Motor neuron (in vitro differentiated cells): ENCODE results near the gene RPEL1. TPM values are rescaled to one million over a fixed set of nuclear protein-coding genes. Genes with fewer than 3 reads are reported as not detected.
"Not testable (repeated sequence)": the region's sequence is repeated elsewhere in the genome, so short reads cannot be mapped to it uniquely, and the experiment has no call there.

ENCODE experiments used
- ATAC-seq, 8 experiments: fragments of 200-7000 bp; cut with Tn5 transposase; replicated peaks in 6 of 8; 2 replicates each; pipeline ENCODE4 v1.8.0; 2021; ENCODE audit warnings: mild to moderate bottlenecking in 8 of 8, moderate library complexity in 8 of 8
- H3K27ac ChIP-seq, 2 donors: fragments of 250-450 bp; sonication (Bioruptor Pico); 2 replicates each; pipeline ENCODE4 v1.9.0; 2021; ENCODE audit warnings: antibody characterized with exemption in 2 of 2, mild to moderate bottlenecking in 2 of 2, moderate library complexity in 1 of 2
- H3K4me1 ChIP-seq, 2 donors: fragments of 250-450 bp; sonication (Bioruptor Pico); replicated peaks in 1 of 2; 2 replicates each; pipeline ENCODE4 v1.6.1; 2021; ENCODE audit warnings: antibody characterized with exemption in 2 of 2, mild to moderate bottlenecking in 2 of 2, moderate library complexity in 1 of 2
- H3K4me3 ChIP-seq, 5 donors: fragments of 250-450 bp; sonication (Bioruptor Pico); 2 replicates each; pipeline ENCODE4 v1.9.0; 2021; ENCODE audit warnings: antibody characterized with exemption in 5 of 5, mild to moderate bottlenecking in 5 of 5, moderate library complexity in 4 of 5
- WGBS, 10 experiments: fragments of 450-650 bp; shearing (Covaris generic); methylation state at CpG; one replicate each; pipeline ENCODE4 v1.0.0; 2022; 5-methylcytosine and 5-hydroxymethylcytosine counted together
- in situ Hi-C, 9 experiments: fragments of 400-800 bp; cut with MboI; loops; one replicate each; pipeline ENCODE4 v1.15.0; 2021; ENCODE audit warnings: low sequenced_read_pairs in 9 of 9, low pct_unique_long_range_greater_than_20kb in 2 of 9; ENCODE audit not compliant: unreplicated experiment in 9 of 9
- total RNA-seq, 8 experiments: library from RNA; unstranded; fragments of 300-600 nt; gene quantifications; 2 replicates each; pipeline versions ENCODE4 v1.2.3 to v1.2.4, GENCODE V29; 2022

RPEL1 gene
- 1 to 10 TPM in 1 of 8 experiments, under 1 TPM in 5, not detected in 2; 0.09 to 1.3 (median 0.25) TPM for total RNA-seq

DNA sequence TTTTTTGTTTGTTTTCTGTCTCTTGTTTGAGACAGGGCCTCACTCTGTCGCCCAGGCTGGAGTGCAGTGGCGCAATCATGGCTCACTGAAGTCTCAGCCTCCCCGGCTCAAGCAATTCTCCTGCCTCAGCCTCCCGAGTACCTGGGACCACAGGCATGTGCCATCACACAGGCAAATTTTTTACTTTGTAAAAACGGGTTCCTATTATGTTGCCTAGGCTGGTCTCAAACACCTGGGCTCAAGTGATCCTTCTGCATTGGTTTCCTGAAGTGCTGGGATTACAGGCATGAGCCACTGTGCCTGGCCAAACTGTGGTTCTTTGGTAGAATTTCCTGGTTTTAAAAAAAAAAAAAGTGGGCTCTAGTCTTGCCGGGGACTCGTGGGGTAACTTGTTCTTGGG lies at the start of gene RPEL1:
Gene RPEL1 (plus strand): TSS at position 301 of the 400 bp plus-strand sequence. CDS start 110 bp downstream, outside the sequence.
- not testable (repeated sequence) for H3K4me1 ChIP-seq, H3K27ac ChIP-seq, ATAC-seq, H3K4me3 ChIP-seq
- in situ Hi-C loops: loop anchor here in 3 of 9 experiments (10.0 to 25.0 kb wide), 3 partner anchors 158 to 333 kb away; partner anchors contain the start of gene CNNM2 (in 2 of the 3)
- WGBS, 10 experiments: 10 to 100% (median 80%) methylated on average over 2 to 5 of the region's 7 CpGs; no CpG with 5 or more reads in 2 of the 10 experiments

GRCh38 chr10:103196516-103196915 lies 49.2 kb upstream of the RPEL1 start:
- Histone ChIP-seq H3K27ac (no peak overlapping the region), H3K4me1 (peaks cover 1 to 3% of the 10 kb centered on the region in 2 donors), H3K4me3 (no peak overlapping the region)
- WGBS, 10 experiments: 83 to 100% (median 89%) methylated on average over 1 to 2 of the region's 2 CpGs; no CpG with 5 or more reads in 2 of the 10 experiments
- in situ Hi-C loops: no loop called here
- no peak for ATAC-seq

GRCh38 chr10:103197174-103197573 lies 48.5 kb upstream of the RPEL1 start:
- H3K4me1 ChIP-seq: no peaks in the 10 kb centered on the region
- in situ Hi-C loops: no loop called here
- no peak overlapping the region for H3K27ac ChIP-seq
- ATAC-seq: peak in 1 of 8 experiments; percentile 40
- H3K4me3 ChIP-seq: no peak overlapping the region
- 28 to 100% (median 97%) methylated on average over 1 to 3 of the region's 3 CpGs; no CpG with 5 or more reads in 3 of the 10 experiments for WGBS, 10 experiments

- no peak for ATAC-seq
- WGBS, 10 experiments: 40 to 87% (median 57%) methylated on average over 1 to 2 of the region's 2 CpGs; no CpG with 5 or more reads in 2 of the 10 experiments
- Histone ChIP-seq H3K27ac (no peak overlapping the region), H3K4me3 (no peak overlapping the region), H3K4me1 (no peaks in the 10 kb centered on the region)
- in situ Hi-C loops: no loop called here
Observed at GRCh38 chr10:103197903-103198302, 47.8 kb upstream of the RPEL1 start.

DNA sequence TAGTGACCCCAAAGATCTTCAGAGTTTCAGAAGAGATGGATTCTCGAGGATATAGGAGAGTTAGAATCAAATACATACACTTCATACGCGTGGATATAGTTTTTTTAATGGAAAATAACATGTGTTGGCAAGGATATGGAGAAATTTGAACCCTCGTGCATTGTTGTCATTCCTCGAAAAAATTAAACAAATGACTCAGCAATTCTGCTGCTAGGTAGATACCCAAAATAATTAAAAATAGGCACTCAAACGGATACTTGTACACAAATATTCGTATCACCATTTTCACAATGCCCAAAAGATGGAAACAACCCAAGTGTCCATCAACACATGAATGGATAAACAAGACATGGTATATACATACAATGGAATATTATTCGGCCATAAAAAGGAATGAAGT lies 47.0 kb upstream of the RPEL1 start:
- WGBS, 10 experiments: 54 to 100% (median 87%) methylated on average over 2 to 8 of the region's 8 CpGs
- H3K27ac ChIP-seq: no peak overlapping the region
- no peaks in the 10 kb centered on the region for H3K4me1 ChIP-seq
- ATAC-seq: no peak
- H3K4me3 ChIP-seq: no peak overlapping the region
- in situ Hi-C loops: no loop called here

GRCh38 chr10:103199488-103199887 lies 46.2 kb upstream of the RPEL1 start:
- in situ Hi-C loops: no loop called here

GRCh38 chr10:103202319-103202718 lies 43.4 kb upstream of the RPEL1 start:
- in situ Hi-C loops: no loop called here
- Histone ChIP-seq H3K4me1 (peaks cover 16 to 21% of the 10 kb centered on the region in 2 donors), H3K4me3 (no peak overlapping the region), H3K27ac (no peak overlapping the region)
- WGBS, 10 experiments: 47 to 100% (median 83%) methylated on average over 2 to 7 of the region's 7 CpGs; no CpG with 5 or more reads in 1 of the 10 experiments
- ATAC-seq: no peak

More at GRCh38 chr10:103199488-103199887, 46.2 kb upstream of the RPEL1 start:
- WGBS, 10 experiments: 50 to 100% (median 100%) methylated on average over 1 of the region's 1 CpG; no CpG with 5 or more reads in 3 of the 10 experiments
- Histone ChIP-seq H3K4me1 (peaks cover 4 to 6% of the 10 kb centered on the region in 2 donors), H3K4me3 (no peak overlapping the region), H3K27ac (no peak overlapping the region)
- ATAC-seq: no peak

DNA sequence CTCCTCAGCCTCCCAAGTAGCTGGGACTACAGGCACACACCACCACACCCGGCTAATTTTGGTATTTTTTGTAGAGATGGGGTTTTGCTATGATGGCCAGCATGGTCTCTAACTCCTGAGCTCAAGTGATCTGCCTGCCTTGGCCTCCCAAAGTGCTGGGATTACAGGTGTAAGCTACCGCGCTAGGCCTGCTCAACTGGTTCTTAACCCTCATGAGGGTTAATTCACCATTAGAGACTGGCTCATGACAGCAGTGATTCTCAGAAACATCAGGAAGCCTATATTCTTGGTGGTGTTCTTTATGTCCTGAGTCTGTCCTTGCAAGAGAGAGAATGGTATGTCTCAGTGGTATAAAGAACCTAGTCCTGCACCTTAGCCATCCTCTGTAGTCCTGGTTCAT lies 42.2 kb upstream of the RPEL1 start:
- ATAC-seq: no peak
- H3K4me1 ChIP-seq: peaks cover 16 to 26% of the 10 kb centered on the region in 2 donors
- in situ Hi-C loops: no loop called here
- no peak overlapping the region for H3K4me3 ChIP-seq
- WGBS, 10 experiments: 11 to 100% (median 80%) methylated on average over 1 to 2 of the region's 3 CpGs; no CpG with 5 or more reads in 5 of the 10 experiments
- H3K27ac ChIP-seq: no peak overlapping the region

DNA sequence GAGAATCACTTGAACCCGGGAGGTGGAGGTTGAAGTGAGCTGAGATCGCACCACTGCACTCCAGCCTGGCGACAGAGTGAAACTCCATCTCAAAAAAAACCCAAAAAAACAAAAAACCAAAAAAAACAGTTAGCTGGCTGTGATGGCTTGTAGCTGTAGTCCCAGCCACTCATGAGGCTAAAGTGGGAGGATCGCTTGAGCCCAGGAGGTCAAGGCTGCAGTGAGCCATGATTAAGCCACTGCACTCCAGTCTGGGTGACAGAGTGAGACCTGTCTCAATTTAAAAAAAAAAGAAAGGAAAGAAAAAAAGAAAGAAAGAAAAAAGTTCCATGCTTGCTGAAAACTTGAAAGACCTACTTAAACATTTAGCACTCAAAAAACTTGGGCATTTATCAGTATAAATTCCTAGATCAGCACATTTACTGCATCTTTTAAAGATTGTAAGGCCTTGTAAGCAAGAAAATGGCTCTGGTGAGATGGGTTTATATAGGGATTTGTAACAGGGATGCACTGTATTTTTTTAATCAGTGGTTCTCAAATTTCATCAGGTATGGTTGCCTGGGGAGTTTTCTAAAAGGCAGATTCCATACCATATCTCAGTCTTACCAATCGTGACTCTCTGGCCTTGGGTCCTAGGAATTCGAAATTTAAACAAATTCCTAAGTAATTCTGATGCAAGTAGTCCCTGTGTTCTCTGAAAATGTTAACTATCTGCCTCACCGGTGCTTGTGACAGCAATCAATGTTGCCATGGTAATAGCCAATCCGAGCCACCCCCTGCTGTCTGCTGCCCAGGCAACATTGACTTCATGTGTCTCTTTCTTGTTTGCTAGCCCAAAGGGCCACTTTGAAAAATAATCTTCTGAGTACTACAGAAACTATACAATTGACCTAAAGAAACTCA lies 41.1 kb upstream of the RPEL1 start:
- in situ Hi-C loops: no loop called here
- H3K4me1 ChIP-seq: peaks cover 16 to 26% of the 10 kb centered on the region in 2 donors
- H3K4me3 ChIP-seq: no peak overlapping the region
- peak in 5 of 8 experiments; percentile 88 to 99 (median 95) for ATAC-seq
- 25 to 61% (median 44%) methylated on average over 2 to 8 of the region's 8 CpGs; no CpG with 5 or more reads in 2 of the 10 experiments for WGBS, 10 experiments
- H3K27ac ChIP-seq: no peak overlapping the region

GRCh38 chr10:103205401-103205800 lies 40.3 kb upstream of the RPEL1 start:
- 11 to 50% (median 33%) methylated on average over 1 of the region's 4 CpGs; no CpG with 5 or more reads in 7 of the 10 experiments for WGBS, 10 experiments
- peaks cover 16 to 26% of the 10 kb centered on the region in 2 donors for H3K4me1 ChIP-seq
- ATAC-seq: peak in 2 of 8 experiments; percentile 15 to 42
- H3K27ac ChIP-seq, H3K4me3 ChIP-seq, in situ Hi-C loops: not testable (repeated sequence)

DNA sequence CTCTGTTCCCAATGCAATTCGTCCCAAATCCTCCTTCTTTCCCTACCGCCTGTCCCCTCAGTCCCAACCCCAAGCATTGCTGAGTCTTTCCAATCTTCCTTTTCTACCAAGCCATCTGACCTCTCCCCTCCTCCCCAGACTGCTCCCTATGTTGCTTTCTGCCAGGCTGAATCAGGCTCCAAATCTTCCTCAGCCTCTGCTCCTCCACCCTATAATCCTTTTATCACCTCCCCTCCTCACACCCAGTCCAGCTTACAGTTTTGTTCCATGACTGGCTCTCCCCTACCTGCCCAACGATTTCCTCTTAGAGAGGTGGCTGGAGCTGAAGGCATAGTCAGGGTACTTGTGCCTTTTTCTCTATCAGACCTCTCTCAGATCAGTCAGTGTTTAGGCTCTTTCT lies 39.0 kb upstream of the RPEL1 start:
- 20 to 93% (median 72%) methylated on average over 1 to 3 of the region's 3 CpGs; no CpG with 5 or more reads in 2 of the 10 experiments for WGBS, 10 experiments
- H3K4me1 ChIP-seq: peaks cover 16 to 26% of the 10 kb centered on the region in 2 donors
- H3K4me3 ChIP-seq, in situ Hi-C loops, H3K27ac ChIP-seq, ATAC-seq: not testable (repeated sequence)

- H3K4me1 ChIP-seq: peaks cover 16 to 26% of the 10 kb centered on the region in 2 donors
- H3K27ac ChIP-seq: no peak overlapping the region
- in situ Hi-C loops: no loop called here
- H3K4me3 ChIP-seq: no peak overlapping the region
- WGBS, 10 experiments: 14 to 100% (median 50%) methylated on average over 1 to 2 of the region's 2 CpGs; no CpG with 5 or more reads in 3 of the 10 experiments
- no peak for ATAC-seq
Observed at GRCh38 chr10:103207141-103207540, 38.5 kb upstream of the RPEL1 start.

DNA sequence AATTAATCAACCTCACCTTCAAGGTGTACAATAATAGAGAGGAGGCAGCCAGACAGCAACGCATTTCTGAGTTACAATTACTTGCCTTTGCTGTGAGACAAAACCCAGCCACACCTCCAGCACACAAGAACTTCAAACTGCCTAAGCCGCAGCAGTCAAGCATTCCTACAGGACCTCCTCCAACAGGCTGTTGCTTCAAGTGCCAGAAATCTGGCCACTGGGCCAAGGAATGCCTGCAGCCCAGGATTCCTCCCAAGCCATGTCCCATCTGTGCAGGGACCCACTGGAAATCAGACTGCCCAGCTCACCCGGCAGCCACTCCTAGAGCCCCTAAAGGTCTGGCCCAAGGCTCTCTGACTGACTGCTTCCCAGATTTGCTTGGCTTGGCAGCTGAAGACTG lies 38.0 kb upstream of the RPEL1 start:
- H3K27ac ChIP-seq, in situ Hi-C loops, ATAC-seq, H3K4me3 ChIP-seq: not testable (repeated sequence)
- peaks cover 16 to 26% of the 10 kb centered on the region in 2 donors for H3K4me1 ChIP-seq
- WGBS, 10 experiments: 0 to 71% (median 60%) methylated on average over 1 of the region's 3 CpGs; no CpG with 5 or more reads in 7 of the 10 experiments
